ENCODE measurements around the gene BIN1. TPM values are rescaled to one million over a fixed set of nuclear protein-coding genes. Genes with fewer than 3 reads are reported as not detected.

The BIN1 gene
- total RNA-seq, 2 experiments from 2014 or later: 1.5 to 14.1 TPM

- BruUV-seq (replicated peaks): no TSS peak
- H3K27ac ChIP-seq (ENCODE audit: low read depth, low read length, poor library complexity, severe bottlenecking): no peak overlapping the region
- no peak overlapping the region for H3K4me2 ChIP-seq (ENCODE audit: low read length)
- ChIA-PET CTCF (ENCODE audit: unreplicated experiment) (no interaction called here), POLR2A (interaction anchor here (0.6 kb wide), 1 partner anchor 183 kb away, joined by 3 read pairs; no protein-coding TSS in a partner anchor)
- H3K4me1 ChIP-seq (ENCODE audit: insufficient read depth, low read length, poor library complexity, severe bottlenecking): no peaks in the 10 kb centered on the region
- no peaks in the 10 kb centered on the region for H3K79me2 ChIP-seq (ENCODE audit: insufficient read depth, low read depth, low read length)
- H3K36me3 ChIP-seq (ENCODE audit: insufficient read depth, low read length): no peaks in the 10 kb centered on the region
- H3K9me2 ChIP-seq (ENCODE audit: insufficient read depth, low read length): no peaks in the 10 kb centered on the region
- no peaks in the 10 kb centered on the region for H4K20me1 ChIP-seq (ENCODE audit: insufficient read depth, low read length)
- TF ChIP-seq EZH2phosphoT487 (IDR thresholded peaks at IDR 0.05; ENCODE audit: borderline replicate concordance, low read depth, low read length) (no peak), CTCF (conservative IDR thresholded peaks at IDR 0.05; ENCODE audit: low read length) (no peak)
- H3K4me3 ChIP-seq (ENCODE audit: low read depth, low read length, poor library complexity, severe bottlenecking): no peak overlapping the region
- no peak overlapping the region for H2AFZ ChIP-seq (ENCODE audit: low read length)
- H3K9me3 ChIP-seq (ENCODE audit: low read length): no peaks in the 10 kb centered on the region
- intact Hi-C loops (cut with micrococcal nuclease; ENCODE audit: unreplicated experiment): no loop called here
- no peak for DNase-seq (ENCODE audit: low spot score)
Observed at GRCh38 chr2:127070221-127070620, 36.7 kb downstream of the BIN1 start.

- no peaks in the 10 kb centered on the region for H3K9me2 ChIP-seq (ENCODE audit: insufficient read depth, low read length)
- no peaks in the 10 kb centered on the region for H3K4me1 ChIP-seq (ENCODE audit: insufficient read depth, low read length, poor library complexity, severe bottlenecking)
- no peak for TF ChIP-seq EZH2phosphoT487 (IDR thresholded peaks at IDR 0.05; ENCODE audit: borderline replicate concordance, low read depth, low read length)
- no peak for TF ChIP-seq CTCF (conservative IDR thresholded peaks at IDR 0.05; ENCODE audit: low read length)
Observed at GRCh38 chr2:127069536-127069935, 37.4 kb downstream of the BIN1 start.

GRCh38 chr2:127069003-127069402 lies 38.0 kb downstream of the BIN1 start:
- ChIA-PET CTCF (ENCODE audit: unreplicated experiment) (interaction anchor here (1.0 kb wide), 1 partner anchor 93 kb away, joined by 3 read pairs; no protein-coding TSS in a partner anchor), POLR2A (no interaction called here)
- no TSS peak for BruUV-seq (replicated peaks)
- TF ChIP-seq CTCF (conservative IDR thresholded peaks at IDR 0.05; ENCODE audit: low read length): no peak
- no peak for TF ChIP-seq EZH2phosphoT487 (IDR thresholded peaks at IDR 0.05; ENCODE audit: borderline replicate concordance, low read depth, low read length)
- Histone ChIP-seq H4K20me1 (ENCODE audit: insufficient read depth, low read length) (no peaks in the 10 kb centered on the region), H3K27ac (ENCODE audit: low read depth, low read length, poor library complexity, severe bottlenecking) (no peak overlapping the region), H3K9me3 (ENCODE audit: low read length) (no peaks in the 10 kb centered on the region), H3K4me2 (ENCODE audit: low read length) (no peak overlapping the region), H3K4me1 (ENCODE audit: insufficient read depth, low read length, poor library complexity, severe bottlenecking) (no peaks in the 10 kb centered on the region), H3K4me3 (ENCODE audit: low read depth, low read length, poor library complexity, severe bottlenecking) (no peak overlapping the region), H3K9me2 (ENCODE audit: insufficient read depth, low read length) (no peaks in the 10 kb centered on the region), H3K36me3 (ENCODE audit: insufficient read depth, low read length) (no peaks in the 10 kb centered on the region), H2AFZ (ENCODE audit: low read length) (no peak overlapping the region), H3K79me2 (ENCODE audit: insufficient read depth, low read depth, low read length) (no peaks in the 10 kb centered on the region)
- intact Hi-C loops (cut with micrococcal nuclease; ENCODE audit: unreplicated experiment): loop anchor here (2.0 kb wide), 1 partner anchor 104 kb away; no protein-coding TSS in a partner anchor
- no peak for DNase-seq (ENCODE audit: low spot score)

More at GRCh38 chr2:127069536-127069935, 37.4 kb downstream of the BIN1 start:
- no peak for DNase-seq (ENCODE audit: low spot score)
- no peak overlapping the region for H3K4me2 ChIP-seq (ENCODE audit: low read length)
- H3K9me3 ChIP-seq (ENCODE audit: low read length): no peaks in the 10 kb centered on the region
- CTCF ChIA-PET (ENCODE audit: unreplicated experiment): interaction anchor here (1.0 kb wide), 1 partner anchor 92 kb away, joined by 3 read pairs; no protein-coding TSS in a partner anchor
- POLR2A ChIA-PET: interaction anchor here (0.6 kb wide), 1 partner anchor 183 kb away, joined by 3 read pairs; no protein-coding TSS in a partner anchor
- H4K20me1 ChIP-seq (ENCODE audit: insufficient read depth, low read length): no peaks in the 10 kb centered on the region
- H3K27ac ChIP-seq (ENCODE audit: low read depth, low read length, poor library complexity, severe bottlenecking): no peak overlapping the region
- no peaks in the 10 kb centered on the region for H3K36me3 ChIP-seq (ENCODE audit: insufficient read depth, low read length)
- intact Hi-C loops (cut with micrococcal nuclease; ENCODE audit: unreplicated experiment): loop anchor here (2.0 kb wide), 1 partner anchor 103 kb away; no protein-coding TSS in a partner anchor
- H3K79me2 ChIP-seq (ENCODE audit: insufficient read depth, low read depth, low read length): no peaks in the 10 kb centered on the region
- no peak overlapping the region for H2AFZ ChIP-seq (ENCODE audit: low read length)
- no peak overlapping the region for H3K4me3 ChIP-seq (ENCODE audit: low read depth, low read length, poor library complexity, severe bottlenecking)
- no TSS peak for BruUV-seq (replicated peaks)
